Tibial artery (tissue), 4 donors: ENCODE measurements around the gene CBX5.
"Not testable (repeated sequence)": the region's sequence is repeated elsewhere in the genome, so short reads cannot be mapped to it uniquely, and the experiment has no call there.

Source experiments
- DNase-seq, 2 donors: peaks; one replicate each; pipeline ENCODE4 v3.0.0-alpha.2; 2019
- H3K27ac ChIP-seq, 2 donors: fragments of 200-600 bp; sonication (generic) in 1 of 2; 1 replicate in 1 of 2; 2 replicates in 1 of 2; pipeline ENCODE4 v1.5.1; 2018 to 2019; ENCODE audit warnings: mild to moderate bottlenecking in 1 of 2
- H3K27me3 ChIP-seq, 2 donors: fragments of 200-600 bp; sonication (generic) in 1 of 2; one replicate each; pipeline versions ENCODE4 v1.5.1 to v1.6.0; 2016 to 2019
- H3K36me3 ChIP-seq, 3 donors: fragments of 200-600 bp; sonication (generic) in 2 of 3; one replicate each; pipeline ENCODE4 v1.5.1; 2016 to 2019; ENCODE audit warnings: mild to moderate bottlenecking in 2 of 3
- H3K4me1 ChIP-seq, 4 donors: fragments of 200-600 bp; sonication (generic) in 2 of 4; 1 replicate in 3 of 4; 2 replicates in 1 of 4; pipeline ENCODE4 v1.5.1; 2016 to 2019
- H3K4me3 ChIP-seq, 2 donors: fragments of 200-600 bp; sonication (generic) in 1 of 2; 1 replicate in 1 of 2; 2 replicates in 1 of 2; pipeline ENCODE4 v1.5.1; 2018 to 2019; ENCODE audit warnings: mild to moderate bottlenecking in 2 of 2
- H3K9me3 ChIP-seq, 3 donors: fragments of 200-600 bp; sonication (generic) in 1 of 3; one replicate each; pipeline ENCODE4 v1.5.1; 2016 to 2019
- CTCF ChIP-seq, 2 experiments: fragments of 200-600 bp in 1 of 2; fragments of 450-650 bp in 1 of 2; IDR thresholded peaks; one replicate each; pipeline ENCODE4 v1.5.1; 2017 to 2019; ENCODE audit warnings: antibody characterized with exemption in 2 of 2, mild to moderate bottlenecking in 1 of 2, moderate library complexity in 1 of 2
- intact Hi-C: fragments of 100-400 bp; cut with DNase I; formaldehyde crosslinking; loops from one replicate; pipeline ENCODE4 v1.15.0; 2023; ENCODE audit warnings: low total_unique reads

The CBX5 gene

DNA sequence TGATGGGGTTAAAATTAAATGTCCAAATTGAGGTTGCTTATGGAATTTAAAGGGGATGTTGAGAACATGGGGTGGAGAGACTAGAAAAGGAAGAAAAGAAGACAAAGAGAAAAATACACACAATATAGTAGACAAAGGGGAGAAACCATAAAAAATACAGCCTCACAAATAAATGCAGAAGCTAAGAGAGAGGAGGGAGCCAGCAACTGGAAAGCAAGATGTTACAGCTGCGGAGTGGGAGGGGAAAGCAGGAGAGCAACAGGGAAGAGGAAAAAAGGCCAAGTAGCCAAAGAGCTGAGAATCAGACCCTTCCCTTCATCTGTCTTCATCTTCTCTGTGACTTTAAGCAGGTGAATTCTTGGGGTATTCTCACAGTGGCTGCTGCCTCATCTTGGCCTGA lies 51.5 kb downstream of the CBX5 start:
- H3K36me3 ChIP-seq = no peaks in the 10 kb centered on the region
- H3K9me3 ChIP-seq = no peaks in the 10 kb centered on the region
- no peak for TF ChIP-seq CTCF (IDR thresholded peaks at IDR 0.05)
- intact Hi-C loops = loop anchor here (10.0 kb wide), 1 partner anchor 136 kb away; the partner anchor contains the start of gene GPR84
- H3K27me3 ChIP-seq = no peaks in the 10 kb centered on the region
- H3K4me3 ChIP-seq = no peak overlapping the region
- no peak for DNase-seq
- no peak overlapping the region for H3K27ac ChIP-seq
- peaks cover 0 to 13% (median 0%) of the 10 kb centered on the region in 4 donors for H3K4me1 ChIP-seq

- H3K4me1 ChIP-seq = peaks cover 0 to 13% (median 0%) of the 10 kb centered on the region in 4 donors
- H3K27me3 ChIP-seq, H3K4me3 ChIP-seq, H3K9me3 ChIP-seq, DNase-seq, H3K36me3 ChIP-seq, H3K27ac ChIP-seq: not testable (repeated sequence)
- intact Hi-C loops = loop anchor here (10.0 kb wide), 1 partner anchor 137 kb away; the partner anchor contains the start of gene GPR84
These were observed 52.0 kb downstream of the CBX5 start for GRCh38 chr12:54227927-54228326.

DNA sequence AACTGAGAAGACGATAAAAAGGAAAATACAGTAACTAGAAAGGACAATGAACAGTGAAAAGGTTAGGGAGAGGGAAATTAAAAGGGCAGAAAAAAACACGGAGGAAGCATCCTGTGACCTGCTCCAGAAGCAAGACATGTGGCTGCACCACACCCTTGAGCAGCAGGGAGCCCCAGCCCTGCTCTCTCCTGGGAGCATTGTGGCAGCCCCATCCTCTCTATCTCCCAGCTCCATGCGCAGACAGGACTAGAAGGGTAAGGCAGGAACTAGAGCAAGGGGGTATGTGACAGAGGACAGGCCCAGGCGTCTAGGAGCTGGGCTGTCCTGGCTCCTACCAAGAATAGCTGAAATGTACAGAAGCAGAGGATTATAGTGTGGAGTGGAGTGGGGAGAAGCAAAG lies 52.5 kb downstream of the CBX5 start:
- Histone ChIP-seq H3K9me3 (no peaks in the 10 kb centered on the region), H3K36me3 (no peaks in the 10 kb centered on the region), H3K4me3 (no peak overlapping the region), H3K4me1 (peaks cover 0 to 13% (median 0%) of the 10 kb centered on the region in 4 donors), H3K27me3 (no peaks in the 10 kb centered on the region), H3K27ac (no peak overlapping the region)
- no peak for TF ChIP-seq CTCF (IDR thresholded peaks at IDR 0.05)
- intact Hi-C loops = loop anchor here (10.0 kb wide), 1 partner anchor 137 kb away; the partner anchor contains the start of gene GPR84
- no peak for DNase-seq

DNA sequence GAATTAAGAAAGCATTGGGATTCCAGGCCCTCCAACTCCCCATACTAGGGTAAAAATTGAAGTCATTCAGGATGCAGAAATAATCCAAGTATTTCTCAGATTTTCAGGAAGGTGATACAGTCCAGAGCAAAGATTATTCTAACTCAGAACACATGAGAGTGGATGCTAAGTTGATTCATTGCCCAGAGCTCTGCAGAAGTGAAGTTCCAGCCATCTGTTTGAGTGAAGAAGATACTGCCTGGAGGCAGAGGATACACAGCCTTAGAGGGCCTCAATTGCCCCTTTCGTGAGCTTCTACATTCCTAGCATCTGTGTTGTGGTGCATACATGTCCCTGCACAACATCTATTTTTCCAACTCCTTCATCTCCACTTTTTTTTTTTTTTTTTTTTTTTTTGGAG lies 54.3 kb downstream of the CBX5 start:
- intact Hi-C loops = loop anchor here (10.0 kb wide), 1 partner anchor 139 kb away; the partner anchor contains the start of gene GPR84
- TF ChIP-seq CTCF (IDR thresholded peaks at IDR 0.05) = no peak
- no peak overlapping the region for H3K4me3 ChIP-seq
- H3K9me3 ChIP-seq = no peaks in the 10 kb centered on the region
- H3K36me3 ChIP-seq = no peaks in the 10 kb centered on the region
- H3K4me1 ChIP-seq = peaks cover 0 to 13% (median 0%) of the 10 kb centered on the region in 4 donors
- no peaks in the 10 kb centered on the region for H3K27me3 ChIP-seq
- H3K27ac ChIP-seq = no peak overlapping the region
- no peak for DNase-seq

DNA sequence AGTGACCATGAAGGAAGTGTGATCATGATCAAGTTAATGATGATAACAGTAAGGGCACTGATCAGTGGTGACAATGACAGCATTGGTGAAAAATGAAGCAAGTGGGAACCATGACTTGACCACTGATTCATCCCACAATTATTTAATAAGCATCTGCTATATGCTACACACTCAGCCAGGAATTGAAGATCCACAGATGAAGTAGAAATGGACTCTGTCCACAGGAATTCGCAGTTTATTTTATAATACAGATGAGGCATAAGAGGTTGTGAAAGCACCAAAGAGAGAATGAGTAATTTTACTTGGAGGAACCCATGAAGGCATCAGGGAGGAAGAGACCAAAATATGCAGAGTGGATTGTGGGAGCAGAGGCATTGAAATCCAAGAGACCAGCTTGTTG lies 57.3 kb downstream of the CBX5 start:
- Histone ChIP-seq H3K4me1 (peaks cover 0 to 6% (median 5%) of the 10 kb centered on the region in 4 donors), H3K27ac (no peak overlapping the region), H3K27me3 (peaks cover 0 to 5% of the 10 kb centered on the region in 2 donors), H3K36me3 (no peaks in the 10 kb centered on the region), H3K4me3 (no peak overlapping the region), H3K9me3 (no peaks in the 10 kb centered on the region)
- TF ChIP-seq CTCF (IDR thresholded peaks at IDR 0.05) = no peak
- intact Hi-C loops = loop anchor here (10.0 kb wide), 1 partner anchor 142 kb away; the partner anchor contains the start of gene GPR84
- DNase-seq = no peak

DNA sequence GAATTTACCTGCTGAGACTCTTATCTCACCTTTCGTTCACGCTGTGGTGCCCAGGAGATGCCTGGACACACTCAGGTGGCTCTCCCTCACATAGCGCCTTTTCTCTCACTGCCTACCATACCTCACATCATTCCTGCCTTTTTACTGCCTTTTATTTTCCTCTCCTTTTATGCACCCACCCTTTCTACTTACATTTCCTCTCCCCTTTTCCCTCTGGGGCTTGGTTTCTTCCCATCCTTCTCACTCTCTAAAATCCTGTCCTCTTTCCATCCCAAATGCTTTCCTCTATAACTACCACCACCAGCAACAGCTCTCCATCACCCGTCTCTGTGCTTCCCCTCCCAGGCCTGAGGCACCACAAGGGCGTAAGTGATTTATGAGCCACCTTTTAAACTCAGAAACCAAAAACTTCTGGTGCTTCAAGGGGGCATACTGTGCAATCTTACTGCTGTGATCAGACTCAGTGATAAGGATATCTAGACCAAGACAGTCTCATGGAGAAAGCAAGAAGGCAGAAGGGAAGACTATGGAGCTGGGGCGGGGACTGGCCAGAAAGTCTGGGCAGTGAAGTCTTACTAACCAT lies 58.4 kb downstream of the CBX5 start:
- intact Hi-C loops = loop anchor here (10.0 kb wide), 1 partner anchor 143 kb away; the partner anchor contains the start of gene GPR84
- DNase-seq = no peak

More for the DNA sequence above, 58.4 kb downstream of the CBX5 start:
- peaks cover 0 to 8% of the 10 kb centered on the region in 2 donors for H3K27me3 ChIP-seq
- H3K4me1 ChIP-seq = peaks cover 0 to 17% (median 16%) of the 10 kb centered on the region in 4 donors
- H3K36me3 ChIP-seq = no peaks in the 10 kb centered on the region
- no peak overlapping the region for H3K27ac ChIP-seq
- H3K9me3 ChIP-seq = no peaks in the 10 kb centered on the region
- no peak overlapping the region for H3K4me3 ChIP-seq
- TF ChIP-seq CTCF (IDR thresholded peaks at IDR 0.05) = no peak
